ENCODE measurements around the gene IFT25. TPM values are rescaled to one million over a fixed set of nuclear protein-coding genes. Genes with fewer than 3 reads are reported as not detected.

The IFT25 gene
- total and polyA plus RNA-seq, 2 of the 13 experiments (the other 11 are each of a cell fraction or from before 2014, with no cell fraction given): 19.7 to 48.0 TPM

GRCh38 chr1:53889304-53890298, 55.9 kb downstream of the IFT25 start, which contains the start of gene YIPF1 (continued):
- TF ChIP-seq LCORL (IDR thresholded peaks at IDR 0.05): no peak
- TF ChIP-seq LCORL (CRISPR knock-in tag; IDR thresholded peaks at IDR 0.05): peak; percentile 69; the same call in 1 of the 2 replicates
- TF ChIP-seq ZFP62 (CRISPR knock-in tag; IDR thresholded peaks at IDR 0.05): no peak
- peak; percentile 72 for TF ChIP-seq ZMYM2 (CRISPR knock-in tag; IDR thresholded peaks at IDR 0.05)
- no peak for TF ChIP-seq CCDC6 (CRISPR knock-in tag; IDR thresholded peaks at IDR 0.05)
- peak; percentile 79 for TF ChIP-seq ASH2L (IDR thresholded peaks at IDR 0.05; ENCODE audit: insufficient read length, low read depth, low read length)
- no peak for TF ChIP-seq LBX2 (CRISPR knock-in tag; IDR thresholded peaks at IDR 0.05; ENCODE audit: borderline replicate concordance)
- peak; percentile 92 for TF ChIP-seq ARID4A (CRISPR knock-in tag; IDR thresholded peaks at IDR 0.05; ENCODE audit: borderline replicate concordance)
- peak; percentile 84 for TF ChIP-seq KDM5B (CRISPR knock-in tag; IDR thresholded peaks at IDR 0.05; ENCODE audit: borderline replicate concordance)
- TF ChIP-seq ZNF660 (CRISPR knock-in tag; IDR thresholded peaks at IDR 0.05; ENCODE audit: borderline replicate concordance, low read depth): no peak
- TF ChIP-seq ETV5 (CRISPR knock-in tag; IDR thresholded peaks at IDR 0.05; ENCODE audit: borderline replicate concordance): peak; percentile 82; the same call in 1 of the 2 replicates
- no peak for TF ChIP-seq RNF219 (CRISPR knock-in tag; IDR thresholded peaks at IDR 0.05)
- no peak; the same call in none of the 2 replicates for TF ChIP-seq HNF1B (CRISPR knock-in tag; IDR thresholded peaks at IDR 0.05)
- TF ChIP-seq ZBTB7A (CRISPR knock-in tag; IDR thresholded peaks at IDR 0.05): no peak
- no peak; the same call in 1 of the 2 replicates for TF ChIP-seq ZNF317 (CRISPR knock-in tag; IDR thresholded peaks at IDR 0.05)
- TF ChIP-seq ATM (IDR thresholded peaks at IDR 0.05; ENCODE audit: borderline replicate concordance): no peak
- no peak for TF ChIP-seq DR1 (CRISPR knock-in tag; IDR thresholded peaks at IDR 0.05)
- no peak for TF ChIP-seq KLF13 (CRISPR knock-in tag; IDR thresholded peaks at IDR 0.05)
- TF ChIP-seq HDAC1 (CRISPR knock-in tag; IDR thresholded peaks at IDR 0.05): peak; percentile 77
- TF ChIP-seq ZNF232 (CRISPR knock-in tag; IDR thresholded peaks at IDR 0.05; ENCODE audit: borderline replicate concordance): no peak
- TF ChIP-seq ZFP37 (CRISPR knock-in tag; IDR thresholded peaks at IDR 0.05; ENCODE audit: borderline replicate concordance): no peak

Measured in HepG2 (cell line).